ENCODE measurements around the gene OSBPL6. TPM values are rescaled to one million over a fixed set of nuclear protein-coding genes. Genes with fewer than 3 reads are reported as not detected.
A peak's percentile ranks its signal among the peaks of the same experiment; 100 is the strongest.

The OSBPL6 gene
- total and polyA plus RNA-seq, 9 of the 15 experiments (the other 6 are each of a cell fraction or from before 2014, with no cell fraction given), result 3.4 to 12.7 (median 9.3) TPM

GRCh38 chr2:178193823-178194599 is at the start of gene OSBPL6 (continued):
- TF ChIP-seq ZNF398 (CRISPR knock-in tag; IDR thresholded peaks at IDR 0.05), result no peak
- peak in 1 of 2 experiments; percentile 86; a peak in 2 of 4 replicates for TF ChIP-seq NONO (IDR thresholded peaks at IDR 0.05; ENCODE audit: low read depth in 2 of 2, low read length in 1 of 2)
- peak; percentile 26; the same call in 1 of the 2 replicates for TF ChIP-seq ZBTB40 (IDR thresholded peaks at IDR 0.05)
- TF ChIP-seq ZBTB40 (CRISPR knock-in tag; IDR thresholded peaks at IDR 0.05), result no peak
- TF ChIP-seq NCOA4 (IDR thresholded peaks at IDR 0.05; ENCODE audit: partially characterized antibody), result no peak
- TF ChIP-seq MED1 (CRISPR knock-in tag; IDR thresholded peaks at IDR 0.05; ENCODE audit: borderline replicate concordance), result 0 out of 2 replicates have a peak, but pooled peaks have one; percentile 83
- no peak for TF ChIP-seq MXD1 (CRISPR knock-in tag; IDR thresholded peaks at IDR 0.05; ENCODE audit: borderline replicate concordance, poor library complexity, severe bottlenecking)
- TF ChIP-seq ZNF263 (CRISPR knock-in tag; IDR thresholded peaks at IDR 0.05; ENCODE audit: borderline replicate concordance), result 0 out of 2 replicates have a peak, but pooled peaks have one; percentile 21
- TF ChIP-seq THAP12 (CRISPR knock-in tag; IDR thresholded peaks at IDR 0.05), result peak; percentile 70; the same call in 1 of the 2 replicates
- peak; percentile 50 for TF ChIP-seq FIP1L1 (IDR thresholded peaks at IDR 0.05; ENCODE audit: low read depth, low read length, poor library complexity, severe bottlenecking)
- TF ChIP-seq GATAD2A (IDR thresholded peaks at IDR 0.05), result peak; percentile 42; the same call in 1 of the 2 replicates
- peak; percentile 64 for TF ChIP-seq PHF20 (IDR thresholded peaks at IDR 0.05; ENCODE audit: partially characterized antibody)
